Type B pancreatic cell (in vitro differentiated cells): Measurements from ENCODE around the gene SMPD3. TPM values are rescaled to one million over a fixed set of nuclear protein-coding genes. Genes with fewer than 3 reads are reported as not detected.

ENCODE experiments used
- DNase-seq: peaks from one replicate; pipeline ENCODE4 v3.0.0; 2021; ENCODE audit warnings: mixed read lengths; ENCODE audit not compliant: unreplicated experiment; ENCODE audit errors: extremely low spot score
- H3K27ac Mint-ChIP-seq: 2 replicates; pipeline ENCODE4 v1.8.0; 2021; ENCODE audit warnings: mild to moderate bottlenecking, mixed read lengths
- H3K27me3 Mint-ChIP-seq: 2 replicates; pipeline ENCODE4 v1.8.0; 2021; ENCODE audit warnings: mixed read lengths
- H3K36me3 Mint-ChIP-seq: 2 replicates; pipeline ENCODE4 v1.8.0; 2021; ENCODE audit warnings: mixed read lengths
- H3K4me1 Mint-ChIP-seq: one replicate; pipeline ENCODE4 v1.8.0; 2021; ENCODE audit warnings: mixed read lengths; ENCODE audit not compliant: unreplicated experiment
- H3K4me3 Mint-ChIP-seq: 2 replicates; pipeline ENCODE4 v1.8.0; 2021; ENCODE audit warnings: mild to moderate bottlenecking, mixed read lengths
- H3K9me3 Mint-ChIP-seq: 2 replicates; pipeline ENCODE4 v1.8.0; 2021; ENCODE audit warnings: mixed read lengths
- total RNA-seq: library from RNA; stranded (reverse); gene quantifications from 2 replicates; pipeline ENCODE4 v1.2.1, GENCODE V29; 2021; ENCODE audit warnings: low replicate concordance
- TF ChIP-seq, protein P1 (sequence below): fragments of 200-600 bp; sonication (generic); conservative IDR thresholded peaks from 2 replicates; pipeline ENCODE4 v1.5.0; 2021; ENCODE audit warnings: antibody characterized with exemption, mild to moderate bottlenecking

Gene SMPD3
- total RNA-seq, 1 donor from 2014 or later: 4.5 TPM

DNA sequence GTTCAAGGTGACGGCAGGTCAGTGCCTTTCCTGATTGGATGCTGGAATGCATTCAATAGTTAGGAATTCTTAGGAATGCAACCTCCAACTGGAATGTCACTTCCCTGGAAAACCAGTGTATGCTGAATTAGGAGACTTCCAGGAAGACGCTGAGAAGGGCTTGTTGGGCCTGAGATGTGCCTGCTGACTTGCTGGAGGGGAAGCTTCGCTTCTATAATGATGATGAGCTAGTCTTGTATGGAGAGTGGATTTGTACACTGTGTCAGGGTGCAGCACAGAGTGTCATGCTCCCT is 45.6 kb downstream of the SMPD3 start:
- no peak overlapping the region for H3K4me3 Mint-ChIP-seq
- H3K36me3 Mint-ChIP-seq: no peaks in the 10 kb centered on the region
- H3K4me1 Mint-ChIP-seq: peaks cover 15% of the 10 kb centered on the region
- TF ChIP-seq, protein P1, sequence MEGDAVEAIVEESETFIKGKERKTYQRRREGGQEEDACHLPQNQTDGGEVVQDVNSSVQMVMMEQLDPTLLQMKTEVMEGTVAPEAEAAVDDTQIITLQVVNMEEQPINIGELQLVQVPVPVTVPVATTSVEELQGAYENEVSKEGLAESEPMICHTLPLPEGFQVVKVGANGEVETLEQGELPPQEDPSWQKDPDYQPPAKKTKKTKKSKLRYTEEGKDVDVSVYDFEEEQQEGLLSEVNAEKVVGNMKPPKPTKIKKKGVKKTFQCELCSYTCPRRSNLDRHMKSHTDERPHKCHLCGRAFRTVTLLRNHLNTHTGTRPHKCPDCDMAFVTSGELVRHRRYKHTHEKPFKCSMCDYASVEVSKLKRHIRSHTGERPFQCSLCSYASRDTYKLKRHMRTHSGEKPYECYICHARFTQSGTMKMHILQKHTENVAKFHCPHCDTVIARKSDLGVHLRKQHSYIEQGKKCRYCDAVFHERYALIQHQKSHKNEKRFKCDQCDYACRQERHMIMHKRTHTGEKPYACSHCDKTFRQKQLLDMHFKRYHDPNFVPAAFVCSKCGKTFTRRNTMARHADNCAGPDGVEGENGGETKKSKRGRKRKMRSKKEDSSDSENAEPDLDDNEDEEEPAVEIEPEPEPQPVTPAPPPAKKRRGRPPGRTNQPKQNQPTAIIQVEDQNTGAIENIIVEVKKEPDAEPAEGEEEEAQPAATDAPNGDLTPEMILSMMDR: no peak
- H3K9me3 Mint-ChIP-seq: no peaks in the 10 kb centered on the region
- DNase-seq: no peak
- no peak overlapping the region for H3K27ac Mint-ChIP-seq
- peaks cover 9% of the 10 kb centered on the region for H3K27me3 Mint-ChIP-seq

DNA sequence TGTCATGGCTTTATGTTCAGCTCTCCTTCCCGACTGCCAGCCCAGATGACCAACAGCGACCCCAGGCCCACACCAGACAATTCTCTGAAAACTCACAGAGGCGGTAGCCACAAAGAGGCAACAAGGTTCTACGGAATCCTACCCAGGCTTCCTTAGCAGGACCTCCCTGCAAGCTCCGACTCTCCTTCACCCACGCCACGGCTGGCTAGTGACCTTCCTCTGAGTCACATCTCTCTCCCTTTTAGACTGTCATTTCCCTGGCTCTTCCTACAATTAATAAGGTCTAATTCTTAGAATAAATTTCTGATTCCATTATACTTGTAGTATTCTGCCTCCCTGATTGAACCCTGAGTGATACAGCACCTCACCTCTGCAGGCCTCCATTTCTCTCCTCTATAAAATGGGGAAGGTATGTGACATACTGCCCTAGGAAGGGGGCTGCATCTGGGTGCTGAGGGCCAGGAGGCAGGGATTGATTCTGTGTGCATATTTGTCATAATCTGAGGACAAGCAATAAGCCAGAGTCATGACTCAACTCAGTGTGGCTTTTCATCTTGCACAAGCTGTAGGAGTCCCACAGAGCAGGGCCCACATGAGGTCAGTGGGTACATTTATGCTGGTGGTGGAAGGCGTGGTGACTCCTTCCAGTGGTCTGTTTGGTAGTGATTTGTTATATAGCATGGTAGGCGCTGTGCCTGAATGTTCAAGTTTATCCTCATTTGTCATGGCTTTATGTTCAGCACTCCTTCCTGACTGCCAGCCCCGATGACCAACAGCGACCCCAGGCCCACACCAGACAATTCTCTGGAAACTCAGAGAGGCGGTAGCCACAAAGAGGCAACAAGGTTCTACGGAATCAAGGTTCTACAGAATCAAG is 46.2 kb downstream of the SMPD3 start:
- Mint-ChIP-seq H3K9me3 (no peaks in the 10 kb centered on the region), H3K27me3 (peaks cover 9% of the 10 kb centered on the region), H3K27ac (no peak overlapping the region), H3K4me1 (peaks cover 15% of the 10 kb centered on the region), H3K36me3 (no peaks in the 10 kb centered on the region), H3K4me3 (no peak overlapping the region)
- TF ChIP-seq, protein P1: no peak
- DNase-seq: no peak

DNA sequence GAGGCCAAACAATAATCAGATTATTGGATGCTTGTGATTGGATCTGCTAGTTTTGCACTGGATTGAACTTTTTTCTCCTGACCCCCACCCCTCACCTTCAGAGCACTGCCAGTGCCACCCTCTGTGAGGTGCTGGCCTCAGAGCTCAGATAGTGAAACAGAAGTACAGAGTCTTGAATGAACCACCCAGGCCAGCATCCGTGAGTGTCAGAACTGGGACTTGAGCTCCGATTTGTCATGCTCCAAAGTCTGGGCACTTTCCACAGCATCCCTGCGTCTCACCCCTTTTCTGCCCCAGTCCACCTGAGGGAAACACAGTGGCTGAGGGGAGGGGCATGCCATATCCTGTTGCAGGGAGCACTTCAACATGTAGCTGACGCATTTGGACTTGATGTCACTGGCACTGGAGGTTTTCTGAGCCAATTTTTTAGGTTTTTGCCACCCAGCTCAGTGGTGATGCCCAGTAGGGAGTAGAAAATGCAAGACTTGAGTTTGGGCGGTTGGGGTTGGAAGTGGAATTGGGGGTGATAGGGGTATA is 47.3 kb downstream of the SMPD3 start:
- TF ChIP-seq, protein P1: no peak
- Mint-ChIP-seq H3K4me1 (peaks cover 9% of the 10 kb centered on the region), H3K9me3 (no peaks in the 10 kb centered on the region), H3K4me3 (no peak overlapping the region), H3K27me3 (peaks cover 4% of the 10 kb centered on the region), H3K27ac (no peak overlapping the region), H3K36me3 (no peaks in the 10 kb centered on the region)
- DNase-seq: no peak

DNA sequence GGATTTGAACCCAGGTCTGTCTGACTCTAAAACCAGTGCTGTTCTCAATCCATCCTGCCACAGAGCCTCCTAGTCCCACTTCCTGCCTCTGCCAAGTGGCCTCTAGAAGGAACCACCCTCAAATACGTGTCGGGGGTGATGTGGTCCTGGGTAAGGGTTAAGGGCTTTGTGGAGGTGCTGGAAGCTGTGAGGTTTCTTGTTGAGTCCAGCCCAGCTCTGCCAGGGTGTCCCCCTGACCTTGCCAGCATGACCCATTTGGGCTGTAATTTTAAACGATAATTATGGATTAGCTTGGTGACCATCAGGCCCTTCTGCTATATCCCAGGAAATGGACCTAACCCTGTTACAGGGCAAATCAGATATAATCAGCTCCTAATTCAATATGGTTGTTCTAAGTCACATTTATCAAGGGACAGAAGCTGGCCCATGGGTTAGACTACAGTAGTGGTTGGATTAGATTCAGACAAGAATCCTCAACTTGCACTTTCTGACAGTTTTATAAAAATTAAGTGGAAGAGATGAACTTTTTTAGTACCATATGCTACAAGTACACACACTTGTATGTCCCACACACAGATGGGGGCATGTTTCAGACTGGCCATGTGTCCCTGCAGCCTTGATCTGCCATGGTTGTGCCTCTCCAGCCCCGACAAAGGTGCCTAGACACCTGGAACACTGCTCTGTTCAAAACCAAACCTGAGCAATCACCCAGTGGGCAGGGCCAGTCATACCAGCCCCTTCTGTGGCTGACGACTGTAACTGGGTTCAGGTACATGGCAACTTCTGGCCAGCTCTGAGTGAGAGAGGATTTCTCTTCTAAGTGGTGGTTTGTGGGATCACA is 48.0 kb downstream of the SMPD3 start:
- TF ChIP-seq, protein P1: no peak
- H3K4me3 Mint-ChIP-seq: no peak overlapping the region

DNA sequence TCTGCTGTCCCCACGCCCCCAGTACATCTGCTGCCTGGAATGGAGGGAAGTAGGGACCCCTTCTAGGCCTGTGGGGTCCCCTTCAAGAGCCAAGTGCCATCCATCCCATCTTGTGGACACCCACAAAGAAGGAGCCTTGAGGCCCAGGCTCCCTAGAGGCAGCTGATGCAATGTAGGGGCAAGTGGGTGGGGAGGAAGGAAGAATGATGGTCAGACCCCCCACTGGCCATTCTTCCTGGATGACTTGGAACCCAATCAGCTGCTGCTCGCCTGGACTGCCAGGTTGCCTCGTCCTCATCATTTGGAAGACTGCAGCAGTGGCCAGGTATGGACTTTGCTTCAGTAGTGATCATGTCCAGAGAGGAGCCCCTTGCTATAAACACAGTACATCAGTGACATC is 48.9 kb downstream of the SMPD3 start:
- H3K4me1 Mint-ChIP-seq: peaks cover 17% of the 10 kb centered on the region
- no peak overlapping the region for H3K27ac Mint-ChIP-seq
- no peak overlapping the region for H3K4me3 Mint-ChIP-seq
- no peaks in the 10 kb centered on the region for H3K27me3 Mint-ChIP-seq
- no peak for DNase-seq
- H3K36me3 Mint-ChIP-seq: no peaks in the 10 kb centered on the region
- no peaks in the 10 kb centered on the region for H3K9me3 Mint-ChIP-seq
- TF ChIP-seq, protein P1: no peak

More for the DNA sequence above, 48.0 kb downstream of the SMPD3 start:
- DNase-seq: no peak
- H3K27me3 Mint-ChIP-seq: no peaks in the 10 kb centered on the region
- no peaks in the 10 kb centered on the region for H3K9me3 Mint-ChIP-seq
- no peak overlapping the region for H3K27ac Mint-ChIP-seq
- H3K36me3 Mint-ChIP-seq: no peaks in the 10 kb centered on the region
- peaks cover 12% of the 10 kb centered on the region for H3K4me1 Mint-ChIP-seq
